MM.1S (cell line): ENCODE data around the gene CDX2.

Experiments used
- DNase-seq: peaks from one replicate; pipeline ENCODE4 v3.0.0-alpha.2; 2015
- H2AFZ ChIP-seq: fragments of 300-600 bp; sonication (generic); 2 replicates; pipeline ENCODE4 v1.6.0; 2016; ENCODE audit warnings: antibody characterized with exemption, low read length
- H3F3A ChIP-seq: fragments of 300-600 bp; sonication (generic); 2 replicates; pipeline ENCODE4 v1.6.1; 2016; ENCODE audit warnings: mild to moderate bottlenecking, antibody characterized with exemption, low read length, moderate library complexity, mixed read lengths; ENCODE audit not compliant: insufficient read depth
- H3K27ac ChIP-seq: fragments of 300-600 bp; sonication (generic); 2 replicates; pipeline ENCODE4 v1.5.1; 2016; ENCODE audit warnings: mild to moderate bottlenecking, low read length
- H3K27me3 ChIP-seq: fragments of 300-600 bp; sonication (generic); replicated peaks from 2 replicates; pipeline ENCODE4 v1.6.0; 2016; ENCODE audit warnings: low read length; ENCODE audit not compliant: insufficient read depth
- H3K36me3 ChIP-seq: fragments of 300-600 bp; sonication (generic); replicated peaks from 2 replicates; pipeline ENCODE4 v1.6.1; 2016; ENCODE audit warnings: mild to moderate bottlenecking, low read length, mixed read lengths; ENCODE audit not compliant: insufficient read depth
- H3K4me1 ChIP-seq: fragments of 300-600 bp; sonication (generic); 2 replicates; pipeline ENCODE4 v1.6.1; 2016; ENCODE audit warnings: low read length, mixed read lengths
- H3K4me2 ChIP-seq: fragments of 300-600 bp; sonication (generic); 2 replicates; pipeline ENCODE4 v1.6.0; 2016; ENCODE audit warnings: low read depth, low read length
- H3K4me3 ChIP-seq: fragments of 300-600 bp; sonication (generic); 2 replicates; pipeline ENCODE4 v1.5.1; 2016; ENCODE audit warnings: low read length, mixed read lengths
- H3K79me2 ChIP-seq: fragments of 300-600 bp; sonication (generic); 2 replicates; pipeline ENCODE4 v1.6.1; 2016; ENCODE audit warnings: mixed run types, low read length, mixed read lengths
- H3K9ac ChIP-seq: fragments of 300-600 bp; sonication (generic); 2 replicates; pipeline ENCODE4 v1.6.1; 2016; ENCODE audit warnings: low read length, mixed read lengths
- H3K9me2 ChIP-seq: fragments of 300-600 bp; sonication (generic); replicated peaks from 2 replicates; pipeline ENCODE4 v1.6.1; 2016; ENCODE audit warnings: mild to moderate bottlenecking, low read length, mixed read lengths; ENCODE audit not compliant: insufficient read depth
- H3K9me3 ChIP-seq: fragments of 300-600 bp; sonication (generic); replicated peaks from 2 replicates; pipeline ENCODE4 v1.6.1; 2016; ENCODE audit warnings: mild to moderate bottlenecking, low read length, mixed read lengths; ENCODE audit not compliant: insufficient read depth
- H4K20me1 ChIP-seq: fragments of 300-600 bp; sonication (generic); 2 replicates; pipeline ENCODE4 v1.6.1; 2016; ENCODE audit warnings: mild to moderate bottlenecking, low read length, moderate library complexity, mixed read lengths; ENCODE audit not compliant: insufficient read depth
- EZH2 ChIP-seq: fragments of 300-600 bp; sonication (generic); optimal IDR thresholded peaks from 2 replicates; pipeline ENCODE3; 2017; ENCODE audit warnings: low read depth, mild to moderate bottlenecking, antibody characterized with exemption, low read length, mixed read lengths
- EZH2phosphoT487 ChIP-seq: fragments of 300-600 bp; sonication (generic); IDR thresholded peaks from 2 replicates; pipeline ENCODE4 v1.6.1; 2018; ENCODE audit warnings: antibody characterized with exemption, low read length
- TF ChIP-seq, protein P1 (sequence below): fragments of 300-600 bp; sonication (generic); IDR thresholded peaks from 2 replicates; pipeline ENCODE4 v1.5.1; 2016; ENCODE audit warnings: antibody characterized with exemption, low read length, mixed read lengths

CDX2 gene

DNA sequence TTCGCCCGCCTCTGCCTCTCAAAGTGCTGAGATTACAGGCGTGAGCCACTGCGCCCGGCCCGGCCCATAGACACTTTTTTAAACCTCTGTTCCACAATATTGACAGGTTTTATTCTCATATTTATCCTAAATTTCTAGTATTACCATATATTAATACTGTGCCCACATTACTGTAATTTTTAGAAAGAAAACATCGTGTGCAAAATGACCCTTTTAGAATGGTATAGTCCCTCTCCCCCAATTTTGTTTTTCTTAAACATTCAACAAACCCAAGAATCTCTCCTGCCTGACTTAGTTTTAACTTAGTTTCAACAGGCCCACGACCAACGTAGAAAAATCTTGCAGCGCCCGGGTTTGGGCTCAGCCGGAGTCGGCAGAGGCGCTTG, 9.1 kb downstream of the CDX2 start:
- no peaks in the 10 kb centered on the region for H3K9me3 ChIP-seq
- H3K9me2 ChIP-seq = no peaks in the 10 kb centered on the region
- TF ChIP-seq, protein P1, sequence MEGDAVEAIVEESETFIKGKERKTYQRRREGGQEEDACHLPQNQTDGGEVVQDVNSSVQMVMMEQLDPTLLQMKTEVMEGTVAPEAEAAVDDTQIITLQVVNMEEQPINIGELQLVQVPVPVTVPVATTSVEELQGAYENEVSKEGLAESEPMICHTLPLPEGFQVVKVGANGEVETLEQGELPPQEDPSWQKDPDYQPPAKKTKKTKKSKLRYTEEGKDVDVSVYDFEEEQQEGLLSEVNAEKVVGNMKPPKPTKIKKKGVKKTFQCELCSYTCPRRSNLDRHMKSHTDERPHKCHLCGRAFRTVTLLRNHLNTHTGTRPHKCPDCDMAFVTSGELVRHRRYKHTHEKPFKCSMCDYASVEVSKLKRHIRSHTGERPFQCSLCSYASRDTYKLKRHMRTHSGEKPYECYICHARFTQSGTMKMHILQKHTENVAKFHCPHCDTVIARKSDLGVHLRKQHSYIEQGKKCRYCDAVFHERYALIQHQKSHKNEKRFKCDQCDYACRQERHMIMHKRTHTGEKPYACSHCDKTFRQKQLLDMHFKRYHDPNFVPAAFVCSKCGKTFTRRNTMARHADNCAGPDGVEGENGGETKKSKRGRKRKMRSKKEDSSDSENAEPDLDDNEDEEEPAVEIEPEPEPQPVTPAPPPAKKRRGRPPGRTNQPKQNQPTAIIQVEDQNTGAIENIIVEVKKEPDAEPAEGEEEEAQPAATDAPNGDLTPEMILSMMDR = no peak
- TF ChIP-seq EZH2 (no peak), EZH2phosphoT487 (no peak)
- H3K79me2 ChIP-seq = no peaks in the 10 kb centered on the region
- H3K27ac ChIP-seq = no peak overlapping the region
- no peaks in the 10 kb centered on the region for H3K27me3 ChIP-seq
- H4K20me1 ChIP-seq = no peaks in the 10 kb centered on the region
- DNase-seq = no peak
- H3K4me1 ChIP-seq = no peaks in the 10 kb centered on the region
- no peaks in the 10 kb centered on the region for H3F3A ChIP-seq
- no peak overlapping the region for H3K4me3 ChIP-seq
- H3K4me2 ChIP-seq = peak overlapping the region; percentile 13; the same call in 1 of the 2 replicates
- H3K9ac ChIP-seq = no peak overlapping the region
- 0 out of 2 replicates have a peak overlapping the region, but pooled peaks have one; percentile 19 for H2AFZ ChIP-seq
- no peaks in the 10 kb centered on the region for H3K36me3 ChIP-seq

GRCh38 chr13:27956576-27957300, 12.4 kb downstream of the CDX2 start:
- no peak overlapping the region for H3K4me3 ChIP-seq
- no peaks in the 10 kb centered on the region for H3K9me2 ChIP-seq
- H3K4me2 ChIP-seq = no peak overlapping the region
- no peak for DNase-seq
- no peaks in the 10 kb centered on the region for H4K20me1 ChIP-seq
- H3K27ac ChIP-seq = no peak overlapping the region
- no peaks in the 10 kb centered on the region for H3K27me3 ChIP-seq
- TF ChIP-seq EZH2phosphoT487 = no peak
- TF ChIP-seq, protein P1 = no peak
- no peak for TF ChIP-seq EZH2
- no peaks in the 10 kb centered on the region for H3K4me1 ChIP-seq
- no peak overlapping the region for H2AFZ ChIP-seq
- no peaks in the 10 kb centered on the region for H3K9me3 ChIP-seq
- H3F3A ChIP-seq = no peaks in the 10 kb centered on the region
- no peak overlapping the region for H3K9ac ChIP-seq
- H3K36me3 ChIP-seq = no peaks in the 10 kb centered on the region
- no peaks in the 10 kb centered on the region for H3K79me2 ChIP-seq

DNA sequence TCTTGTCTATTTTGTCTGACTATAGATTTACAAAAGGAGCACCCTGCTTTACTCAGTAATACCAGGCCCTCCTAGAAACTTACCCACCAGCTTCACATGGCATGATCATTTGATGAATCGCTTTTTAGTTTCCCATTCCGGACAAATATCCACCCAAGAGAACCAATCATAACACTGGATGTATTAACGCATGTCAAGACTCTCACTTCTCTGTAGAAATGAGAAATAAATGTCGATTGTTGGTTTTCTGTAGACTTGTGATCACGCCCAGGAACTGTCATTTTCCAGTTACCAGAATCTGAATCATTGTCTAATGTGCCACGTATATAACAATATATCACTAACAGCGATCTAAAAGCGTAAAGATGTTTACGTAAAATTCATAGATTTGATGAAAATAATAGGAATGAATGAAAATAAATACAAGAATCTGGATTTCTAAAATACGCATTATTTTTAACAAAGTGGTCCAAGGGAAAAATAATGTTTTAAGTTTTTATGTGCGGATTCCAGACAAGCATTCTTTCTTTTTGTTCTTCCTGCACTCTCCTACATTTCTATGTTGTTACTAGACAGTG, 14.0 kb downstream of the CDX2 start:
- H3K36me3 ChIP-seq = no peaks in the 10 kb centered on the region
- H3K4me1 ChIP-seq = no peaks in the 10 kb centered on the region
- H3K9ac ChIP-seq = no peak overlapping the region
- no peak overlapping the region for H3K27ac ChIP-seq
- H3F3A ChIP-seq = no peaks in the 10 kb centered on the region
- no peak overlapping the region for H3K4me2 ChIP-seq
- TF ChIP-seq EZH2 = no peak
- TF ChIP-seq, protein P1 = no peak
- no peak for TF ChIP-seq EZH2phosphoT487
- H2AFZ ChIP-seq = no peak overlapping the region
- no peaks in the 10 kb centered on the region for H3K9me3 ChIP-seq
- H3K9me2 ChIP-seq = no peaks in the 10 kb centered on the region
- H4K20me1 ChIP-seq = no peaks in the 10 kb centered on the region
- DNase-seq = no peak
- no peaks in the 10 kb centered on the region for H3K79me2 ChIP-seq
- no peaks in the 10 kb centered on the region for H3K27me3 ChIP-seq
- H3K4me3 ChIP-seq = no peak overlapping the region
